H9 (cell line): ENCODE measurements around the gene TM9SF3. TPM values are rescaled to one million over a fixed set of nuclear protein-coding genes. Genes with fewer than 3 reads are reported as not detected.

Source experiments
- DNase-seq: peaks from one replicate; pipeline ENCODE4 v3.0.0-alpha.2; 2017
- H2AFZ ChIP-seq: one replicate; pipeline ENCODE4 v1.6.1; 2013; ENCODE audit warnings: mild to moderate bottlenecking, low read length, control low read depth, moderate library complexity
- H2AK5ac ChIP-seq: 2 replicates; pipeline ENCODE4 v1.6.1; 2013; ENCODE audit warnings: low read length, control low read depth, mixed read lengths; ENCODE audit not compliant: insufficient read length
- H2BK120ac ChIP-seq: one replicate; pipeline ENCODE4 v1.6.1; 2013; ENCODE audit warnings: low read depth, mild to moderate bottlenecking, low read length, control low read depth, inconsistent platforms; ENCODE audit not compliant: poor library complexity, severe bottlenecking
- H2BK12ac ChIP-seq: 2 replicates; pipeline ENCODE4 v1.6.1; 2013; ENCODE audit warnings: low read length, control low read depth, mixed read lengths, low read depth; ENCODE audit not compliant: insufficient read length
- H2BK15ac ChIP-seq: 2 replicates; pipeline ENCODE4 v1.6.1; 2013; ENCODE audit warnings: low read depth, low read length, control low read depth
- H2BK20ac ChIP-seq: one replicate; pipeline ENCODE4 v1.6.1; 2013; ENCODE audit warnings: low read depth, mild to moderate bottlenecking, low read length, control low read depth, inconsistent platforms; ENCODE audit not compliant: poor library complexity, severe bottlenecking
- H2BK5ac ChIP-seq: 2 replicates; pipeline ENCODE4 v1.6.1; 2013; ENCODE audit warnings: low read length, control low read depth, mixed read lengths; ENCODE audit not compliant: insufficient read length
- H3K14ac ChIP-seq: 2 replicates; pipeline ENCODE4 v1.6.1; 2013; ENCODE audit warnings: low read length, control low read depth; ENCODE audit not compliant: insufficient read depth
- H3K18ac ChIP-seq: 2 replicates; pipeline ENCODE4 v1.6.1; 2013; ENCODE audit warnings: low read depth, mild to moderate bottlenecking, mixed read lengths, low read length, control low read depth; ENCODE audit not compliant: insufficient read length
- H3K23ac ChIP-seq: 2 replicates; pipeline ENCODE4 v1.6.1; 2013; ENCODE audit warnings: low read length, control low read depth, mixed read lengths, low read depth; ENCODE audit not compliant: insufficient read length
- H3K23me2 ChIP-seq: 2 replicates; pipeline ENCODE4 v1.6.1; 2013; ENCODE audit warnings: low read depth, mild to moderate bottlenecking, mixed read lengths, low read length, control low read depth; ENCODE audit not compliant: insufficient read length, poor library complexity, severe bottlenecking
- H3K27ac ChIP-seq: 2 replicates; pipeline ENCODE4 v1.5.1; 2013; ENCODE audit warnings: low read length, control low read depth, mixed read lengths, low read depth; ENCODE audit not compliant: insufficient read length
- H3K27me3 ChIP-seq: 2 replicates; pipeline ENCODE4 v1.6.1; 2013; ENCODE audit warnings: low read length, control low read depth, inconsistent platforms; ENCODE audit not compliant: insufficient read depth
- H3K4ac ChIP-seq: 2 replicates; pipeline ENCODE4 v1.6.1; 2013; ENCODE audit warnings: low read depth, mild to moderate bottlenecking, control low read depth, inconsistent platforms, low read length, moderate library complexity
- H3K4me1 ChIP-seq: 2 replicates; pipeline ENCODE4 v1.6.1; 2013; ENCODE audit warnings: low read length, control low read depth, inconsistent platforms; ENCODE audit not compliant: insufficient read depth
- H3K4me2 ChIP-seq: 2 replicates; pipeline ENCODE4 v1.6.1; 2013; ENCODE audit warnings: low read length, control low read depth, mixed read lengths; ENCODE audit not compliant: insufficient read length, insufficient read depth
- H3K56ac ChIP-seq: 2 replicates; pipeline ENCODE4 v1.6.1; 2013; ENCODE audit warnings: low read depth, mild to moderate bottlenecking, mixed read lengths, low read length, control low read depth; ENCODE audit not compliant: insufficient read length
- H3K79me1 ChIP-seq: 2 replicates; pipeline ENCODE4 v1.6.1; 2013; ENCODE audit warnings: low read depth, mild to moderate bottlenecking, moderate library complexity, low read length, control low read depth, inconsistent platforms; ENCODE audit not compliant: insufficient read depth, poor library complexity, severe bottlenecking
- H3K79me2 ChIP-seq: 2 replicates; pipeline ENCODE4 v1.6.1; 2013; ENCODE audit warnings: low read length, control low read depth, inconsistent platforms; ENCODE audit not compliant: insufficient read depth
- H3K9ac ChIP-seq: 2 replicates; pipeline ENCODE4 v1.6.1; 2013; ENCODE audit warnings: low read length, control low read depth, mixed read lengths; ENCODE audit not compliant: insufficient read length; ENCODE audit errors: extremely low read depth
- H3K9me3 ChIP-seq: one replicate; pipeline ENCODE4 v1.6.1; 2013; ENCODE audit warnings: low read depth, low read length, inconsistent platforms; ENCODE audit not compliant: control insufficient read depth
- H3T11ph ChIP-seq: one replicate; pipeline ENCODE4 v1.6.1; 2013; ENCODE audit warnings: mild to moderate bottlenecking, low read length, control low read depth, inconsistent platforms
- H4K20me1 ChIP-seq: one replicate; pipeline ENCODE4 v1.6.1; 2013; ENCODE audit not compliant: control insufficient read depth, insufficient read length, insufficient read depth
- H4K5ac ChIP-seq: 2 replicates; pipeline ENCODE4 v1.6.1; 2013; ENCODE audit warnings: low read depth, mild to moderate bottlenecking, mixed read lengths, low read length, control low read depth; ENCODE audit not compliant: insufficient read length
- H4K8ac ChIP-seq: replicated peaks from 2 replicates; pipeline ENCODE4 v1.6.1; 2013; ENCODE audit warnings: low read length, control low read depth, mixed read lengths, low read depth; ENCODE audit not compliant: insufficient read length
- H4K91ac ChIP-seq: 2 replicates; pipeline ENCODE4 v1.6.1; 2013; ENCODE audit warnings: low read depth, mild to moderate bottlenecking, moderate library complexity, mixed read lengths, low read length, control low read depth; ENCODE audit not compliant: insufficient read length
- H3K27ac Mint-ChIP-seq, 3 experiments: 2 replicates in 2 of 3; 3 replicates in 1 of 3; pipeline ENCODE4 v1.8.0; 2020 to 2021; ENCODE audit warnings: mixed read lengths in 3 of 3, mild to moderate bottlenecking in 1 of 3, moderate library complexity in 1 of 3
- H3K27me3 Mint-ChIP-seq: 2 replicates; pipeline ENCODE4 v1.8.0; 2021; ENCODE audit warnings: low read depth, mild to moderate bottlenecking, moderate library complexity, mixed read lengths
- H3K36me3 Mint-ChIP-seq, 3 experiments: 2 replicates in 2 of 3; 3 replicates in 1 of 3; pipeline ENCODE4 v1.8.0; 2020 to 2021; ENCODE audit warnings: low read depth in 3 of 3, mixed read lengths in 3 of 3; ENCODE audit not compliant: insufficient read depth in 1 of 3
- H3K4me1 Mint-ChIP-seq, 2 experiments: 2 replicates each; pipeline ENCODE4 v1.8.0; 2020; ENCODE audit warnings: mixed read lengths in 2 of 2
- H3K4me3 Mint-ChIP-seq, 2 experiments: 2 replicates in 1 of 2; 3 replicates in 1 of 2; pipeline ENCODE4 v1.8.0; 2020 to 2021; ENCODE audit warnings: mild to moderate bottlenecking in 2 of 2, mixed read lengths in 2 of 2, moderate library complexity in 1 of 2
- H3K9me3 Mint-ChIP-seq, 2 experiments: 2 replicates in 1 of 2; 3 replicates in 1 of 2; pipeline ENCODE4 v1.8.0; 2020; ENCODE audit warnings: mild to moderate bottlenecking in 2 of 2, mixed read lengths in 2 of 2, moderate library complexity in 1 of 2
- CTCF ChIP-seq: fragments of 200-600 bp; sonication (generic); conservative IDR thresholded peaks from 3 replicates; pipeline ENCODE4 v1.8.0; 2021; ENCODE audit warnings: antibody characterized with exemption, mild to moderate bottlenecking
- WGBS: extraction: QIAGEN DNeasy Blood & Tissue Kit; methylation state at CpG from one replicate; pipeline ENCODE4 v1.1.7; 2013; ENCODE audit warnings: missing lambda C conversion rate, low lambda C conversion rate, mixed read lengths; ENCODE audit not compliant: insufficient read length; ENCODE audit errors: extremely low coverage; 5-methylcytosine and 5-hydroxymethylcytosine counted together
- total RNA-seq: library from RNA; stranded (reverse); gene quantifications from 2 replicates; pipeline ENCODE4 v1.2.1, GENCODE V29; 2021

Gene TM9SF3
- total RNA-seq, 1 experiment from 2014 or later: 120 TPM

DNA sequence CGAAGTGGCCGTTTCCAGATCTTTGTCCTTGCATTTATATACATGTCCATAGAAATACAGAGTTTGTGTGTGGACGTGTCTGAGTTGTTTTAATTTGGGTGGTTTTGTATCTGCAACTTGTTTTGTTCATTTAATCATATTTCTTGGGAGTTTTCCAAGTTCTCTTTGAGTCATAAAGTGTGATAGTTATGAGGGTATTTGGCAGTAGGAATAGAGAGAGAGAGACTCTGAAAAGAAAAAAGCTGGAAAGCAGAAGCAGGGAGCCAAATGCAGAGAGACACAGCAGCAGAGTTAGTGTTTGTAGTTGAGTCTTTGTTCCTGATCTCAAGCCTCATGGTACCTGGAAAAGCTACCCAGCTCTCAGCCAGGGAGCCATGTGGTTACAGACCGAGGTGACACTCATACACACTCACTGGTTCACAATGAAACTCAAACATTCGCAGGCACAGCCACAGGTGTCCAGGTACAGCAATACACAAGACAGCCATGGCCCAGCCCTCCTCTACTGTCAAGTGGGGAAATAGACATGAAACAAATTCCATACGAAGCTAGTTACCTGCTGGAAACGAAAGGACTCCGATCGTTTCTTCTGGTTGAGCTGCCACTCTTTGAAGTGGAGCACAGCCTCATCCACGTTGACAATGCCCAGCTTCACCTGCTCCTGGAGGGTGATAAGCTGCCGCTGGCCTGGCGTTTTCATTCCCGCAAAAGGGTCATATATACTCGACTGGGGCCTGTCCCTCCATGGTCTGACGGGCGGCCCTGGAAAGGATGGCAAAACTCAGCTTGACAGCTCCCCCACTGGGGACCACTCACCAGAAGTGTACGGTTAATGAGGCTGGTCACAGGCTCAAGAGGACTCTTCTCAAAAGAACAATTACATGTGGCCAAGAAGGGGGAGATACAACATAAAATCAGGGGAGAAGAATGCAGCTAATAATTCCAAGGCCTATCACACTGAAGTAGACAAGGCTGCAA is 33.3 kb upstream of the TM9SF3 start:
- Histone ChIP-seq H3K79me2 (no peaks in the 10 kb centered on the region), H3K9me3 (no peaks in the 10 kb centered on the region), H3K14ac (no peak overlapping the region), H2BK120ac (no peak overlapping the region), H4K20me1 (no peaks in the 10 kb centered on the region), H3K9ac (no peak overlapping the region), H2AFZ (no peak overlapping the region), H2BK20ac (no peak overlapping the region), H3K23me2 (no peaks in the 10 kb centered on the region), H3K4me2 (no peak overlapping the region), H2BK12ac (no peak overlapping the region), H3K4ac (no peak overlapping the region), H2BK15ac (no peak overlapping the region), H3K23ac (no peak overlapping the region), H3T11ph (no peak overlapping the region), H3K56ac (no peak overlapping the region), H3K18ac (no peak overlapping the region), H2BK5ac (no peak overlapping the region), H3K27me3 (no peaks in the 10 kb centered on the region), H4K91ac (no peak overlapping the region), H3K79me1 (no peaks in the 10 kb centered on the region), H3K4me1 (no peaks in the 10 kb centered on the region), H4K8ac (no peak overlapping the region), H3K27ac (no peak overlapping the region), H2AK5ac (no peak overlapping the region), H4K5ac (no peak overlapping the region)
- WGBS: no CpG with 5 or more reads among the region's 17 CpGs
- no peak for TF ChIP-seq CTCF
- no peak for DNase-seq
- no peaks in the 10 kb centered on the region for H3K36me3 Mint-ChIP-seq
- H3K9me3 Mint-ChIP-seq: no peaks in the 10 kb centered on the region
- H3K27me3 Mint-ChIP-seq: no peaks in the 10 kb centered on the region
- H3K4me3 Mint-ChIP-seq: no peak overlapping the region
- no peak overlapping the region for H3K27ac Mint-ChIP-seq
- peaks cover 7 to 11% of the 10 kb centered on the region in 2 experiments; a peak in 3 of 4 replicates for H3K4me1 Mint-ChIP-seq
